MM.1S (cell line): ENCODE measurements around the gene KHNYN.

ENCODE experiments used
- CTCF ChIP-seq: fragments of 300-600 bp; sonication (generic); IDR thresholded peaks from 2 replicates; pipeline ENCODE4 v1.5.1; 2016; ENCODE audit warnings: antibody characterized with exemption, low read length, mixed read lengths
- EZH2 ChIP-seq: fragments of 300-600 bp; sonication (generic); optimal IDR thresholded peaks from 2 replicates; pipeline ENCODE3; 2017; ENCODE audit warnings: low read depth, mild to moderate bottlenecking, antibody characterized with exemption, low read length, mixed read lengths
- EZH2phosphoT487 ChIP-seq: fragments of 300-600 bp; sonication (generic); IDR thresholded peaks from 2 replicates; pipeline ENCODE4 v1.6.1; 2018; ENCODE audit warnings: antibody characterized with exemption, low read length

GRCh38 chr14:24459331-24459730 lies 29.6 kb downstream of the KHNYN start:
- TF ChIP-seq CTCF (no peak), EZH2 (no peak), EZH2phosphoT487 (no peak)
